Measurements from ENCODE around the gene TRIM29. TPM values are rescaled to one million over a fixed set of nuclear protein-coding genes. Genes with fewer than 3 reads are reported as not detected.

TRIM29 gene
- total and polyA plus RNA-seq, 10 of the 15 experiments (the other 5 are each of a cell fraction or from before 2014, with no cell fraction given) = 0.08 to 0.67 (median 0.26) TPM; not detected in 5

- TF ChIP-seq, protein P1, sequence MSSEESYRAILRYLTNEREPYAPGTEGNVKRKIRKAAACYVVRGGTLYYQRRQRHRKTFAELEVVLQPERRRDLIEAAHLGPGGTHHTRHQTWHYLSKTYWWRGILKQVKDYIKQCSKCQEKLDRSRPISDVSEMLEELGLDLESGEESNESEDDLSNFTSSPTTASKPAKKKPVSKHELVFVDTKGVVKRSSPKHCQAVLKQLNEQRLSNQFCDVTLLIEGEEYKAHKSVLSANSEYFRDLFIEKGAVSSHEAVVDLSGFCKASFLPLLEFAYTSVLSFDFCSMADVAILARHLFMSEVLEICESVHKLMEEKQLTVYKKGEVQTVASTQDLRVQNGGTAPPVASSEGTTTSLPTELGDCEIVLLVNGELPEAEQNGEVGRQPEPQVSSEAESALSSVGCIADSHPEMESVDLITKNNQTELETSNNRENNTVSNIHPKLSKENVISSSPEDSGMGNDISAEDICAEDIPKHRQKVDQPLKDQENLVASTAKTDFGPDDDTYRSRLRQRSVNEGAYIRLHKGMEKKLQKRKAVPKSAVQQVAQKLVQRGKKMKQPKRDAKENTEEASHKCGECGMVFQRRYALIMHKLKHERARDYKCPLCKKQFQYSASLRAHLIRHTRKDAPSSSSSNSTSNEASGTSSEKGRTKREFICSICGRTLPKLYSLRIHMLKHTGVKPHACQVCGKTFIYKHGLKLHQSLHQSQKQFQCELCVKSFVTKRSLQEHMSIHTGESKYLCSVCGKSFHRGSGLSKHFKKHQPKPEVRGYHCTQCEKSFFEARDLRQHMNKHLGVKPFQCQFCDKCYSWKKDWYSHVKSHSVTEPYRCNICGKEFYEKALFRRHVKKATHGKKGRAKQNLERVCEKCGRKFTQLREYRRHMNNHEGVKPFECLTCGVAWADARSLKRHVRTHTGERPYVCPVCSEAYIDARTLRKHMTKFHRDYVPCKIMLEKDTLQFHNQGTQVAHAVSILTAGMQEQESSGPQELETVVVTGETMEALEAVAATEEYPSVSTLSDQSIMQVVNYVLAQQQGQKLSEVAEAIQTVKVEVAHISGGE (CRISPR knock-in tag; IDR thresholded peaks at IDR 0.05) = no peak
- no peak for TF ChIP-seq CHD4 (IDR thresholded peaks at IDR 0.05)
Measured at GRCh38 chr11:120108154-120108784, 29.6 kb downstream of the TRIM29 start (continued).

GRCh38 chr11:120107692-120108091, 30.2 kb downstream of the TRIM29 start:
- ChIA-PET POLR2A (no interaction called here), RAD21 (ENCODE audit: unreplicated experiment) (interaction anchor here (1.1 to 2.7 kb wide), 9 partner anchors 10 to 627 kb away, joined by 3 to 19 read pairs (median 5); partner anchors contain the start of gene NECTIN1), SMC1A (ENCODE audit: uncharacterized antibody, unreplicated experiment) (interaction anchor here (0.8 to 2.1 kb wide), 12 partner anchors 92 to 627 kb away, joined by 3 to 10 read pairs (median 4); no protein-coding TSS in a partner anchor), CTCF (interaction anchor here (0.5 to 3.2 kb wide), 26 partner anchors 9 to 743 kb away, joined by 3 to 25 read pairs (median 6); partner anchors contain the start of gene NECTIN1)
- BruUV-seq (replicated peaks) = no TSS peak
- no peaks in the 10 kb centered on the region; the same call in 2 of the 3 replicates for H3K9me3 ChIP-seq (replicated peaks; ENCODE audit: control insufficient read depth, insufficient read depth, low read length)
- H4K20me1 ChIP-seq (ENCODE audit: control insufficient read depth, insufficient read depth) = no peaks in the 10 kb centered on the region; the same call in 1 of the 2 replicates
- H3K4me1 ChIP-seq (ENCODE audit: control insufficient read depth, insufficient read depth, low read length) = no peaks in the 10 kb centered on the region
- H3K4me3 ChIP-seq = no peak overlapping the region
- H3K9ac ChIP-seq (ENCODE audit: control insufficient read depth, insufficient read depth, low read length) = no peak overlapping the region
- in situ Hi-C loops (cut with MboI) (loop anchor here (5.0 kb wide), 1 partner anchor 435 kb away; no protein-coding TSS in a partner anchor), intact Hi-C loops (cut with micrococcal nuclease; ENCODE audit: unreplicated experiment) (loop anchor here (1.0 to 5.0 kb wide), 5 partner anchors 95 to 627 kb away; no protein-coding TSS in a partner anchor)
- no peak for ATAC-seq
- H3K79me2 ChIP-seq (ENCODE audit: control insufficient read depth, insufficient read depth, low read length) = no peaks in the 10 kb centered on the region
- no peak for FAIRE-seq
- no peak overlapping the region for H3K27ac ChIP-seq (ENCODE audit: control insufficient read depth, insufficient read depth)
- WGBS (ENCODE audit: insufficient coverage, insufficient replicate concordance, low lambda C conversion rate, missing lambda C conversion rate) = 25% methylated on average over 6 of the region's 6 CpGs
- no peak overlapping the region for H3K4me2 ChIP-seq (ENCODE audit: control insufficient read depth, insufficient read depth)
- H3K36me3 ChIP-seq (ENCODE audit: control insufficient read depth in 2 of 2, insufficient read depth in 2 of 2, low read length in 1 of 2) = no peaks in the 10 kb centered on the region
- TF ChIP-seq MLLT1 (IDR thresholded peaks at IDR 0.05) = no peak
- TF ChIP-seq BCL11A (IDR thresholded peaks at IDR 0.05; ENCODE audit: low read depth, low read length) = no peak
- no peak for TF ChIP-seq NRF1 (conservative IDR thresholded peaks at IDR 0.05; ENCODE audit: low read depth, low read length)
- DNase-seq (ENCODE audit: low read depth, low spot score) = no peak
- no peak overlapping the region for H2AFZ ChIP-seq (ENCODE audit: control insufficient read depth, low read depth, low read length)
- peaks cover 10 to 14% of the 10 kb centered on the region in 2 experiments for H3K27me3 ChIP-seq (replicated peaks in 1 of 2; ENCODE audit: control insufficient read depth in 2 of 2, insufficient read depth in 2 of 2, low read length in 1 of 2)
